KMS-11 (cell line): ENCODE results near the gene MTMR12.

ENCODE experiments used
- H2AFZ ChIP-seq: fragments of 200-600 bp; sonication (generic); 2 replicates; pipeline ENCODE4 v1.6.1; 2016; ENCODE audit warnings: antibody characterized with exemption, mixed run types, low read depth
- H3K27ac ChIP-seq: fragments of 200-600 bp; sonication (generic); 2 replicates; pipeline ENCODE4 v1.6.1; 2016; ENCODE audit warnings: mild to moderate bottlenecking, mixed run types
- H3K27me3 ChIP-seq: fragments of 200-600 bp; sonication (generic); 2 replicates; pipeline ENCODE4 v1.6.1; 2017; ENCODE audit warnings: mild to moderate bottlenecking, low read depth, mixed run types, moderate library complexity; ENCODE audit not compliant: insufficient read depth
- H3K36me3 ChIP-seq: fragments of 200-600 bp; sonication (generic); 2 replicates; pipeline ENCODE4 v1.6.1; 2017; ENCODE audit warnings: mild to moderate bottlenecking, mixed run types; ENCODE audit not compliant: insufficient read depth
- H3K4me1 ChIP-seq: fragments of 200-600 bp; sonication (generic); 2 replicates; pipeline ENCODE4 v1.6.1; 2016; ENCODE audit warnings: mild to moderate bottlenecking, low read depth, mixed run types; ENCODE audit not compliant: poor library complexity, severe bottlenecking
- H3K4me2 ChIP-seq: fragments of 200-600 bp; sonication (generic); 2 replicates; pipeline ENCODE4 v1.7.0; 2016; ENCODE audit warnings: mild to moderate bottlenecking, mixed run types
- H3K4me3 ChIP-seq: fragments of 200-600 bp; sonication (generic); IDR thresholded peaks from 2 replicates; pipeline ENCODE4 v1.6.1; 2017; ENCODE audit warnings: low read depth, low read length, mixed read lengths; ENCODE audit not compliant: insufficient read depth
- H3K79me2 ChIP-seq: fragments of 200-600 bp; sonication (generic); 2 replicates; pipeline ENCODE4 v1.6.1; 2016; ENCODE audit warnings: low read depth, mixed run types; ENCODE audit not compliant: insufficient read depth
- H3K9ac ChIP-seq: fragments of 200-600 bp; sonication (generic); 2 replicates; pipeline ENCODE4 v1.6.1; 2016; ENCODE audit warnings: mild to moderate bottlenecking, mixed run types
- H4K20me1 ChIP-seq: fragments of 200-600 bp; sonication (generic); 2 replicates; pipeline ENCODE4 v1.6.1; 2016; ENCODE audit warnings: mild to moderate bottlenecking, mixed run types; ENCODE audit not compliant: insufficient read depth
- TF ChIP-seq, protein P1 (sequence below): fragments of 200-600 bp; sonication (generic); conservative IDR thresholded peaks from 2 replicates; pipeline ENCODE4 v1.6.1; 2017; ENCODE audit warnings: low read depth, mild to moderate bottlenecking, antibody characterized with exemption, low read length, moderate library complexity, mixed read lengths

The MTMR12 gene

DNA sequence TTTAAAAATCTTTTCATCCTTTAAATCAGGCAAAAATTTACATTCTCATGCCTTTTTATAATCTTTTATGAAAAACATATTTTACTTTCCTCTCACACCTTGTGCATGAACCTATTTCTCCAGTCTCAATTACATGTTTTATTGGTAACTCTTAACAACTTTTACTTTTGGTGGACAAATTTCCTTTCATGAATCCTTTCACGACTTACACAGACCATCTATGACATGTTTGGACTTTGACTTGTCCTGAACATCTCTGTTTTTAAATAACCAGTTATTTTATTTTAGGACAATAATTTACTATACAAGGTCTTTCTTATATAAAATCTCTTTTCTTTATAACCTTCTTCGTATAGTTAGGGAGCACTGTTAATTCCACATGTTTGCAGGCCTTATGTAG is 26.5 kb upstream of the MTMR12 start:
- no peak overlapping the region for H3K27ac ChIP-seq
- no peak overlapping the region for H3K4me2 ChIP-seq

DNA sequence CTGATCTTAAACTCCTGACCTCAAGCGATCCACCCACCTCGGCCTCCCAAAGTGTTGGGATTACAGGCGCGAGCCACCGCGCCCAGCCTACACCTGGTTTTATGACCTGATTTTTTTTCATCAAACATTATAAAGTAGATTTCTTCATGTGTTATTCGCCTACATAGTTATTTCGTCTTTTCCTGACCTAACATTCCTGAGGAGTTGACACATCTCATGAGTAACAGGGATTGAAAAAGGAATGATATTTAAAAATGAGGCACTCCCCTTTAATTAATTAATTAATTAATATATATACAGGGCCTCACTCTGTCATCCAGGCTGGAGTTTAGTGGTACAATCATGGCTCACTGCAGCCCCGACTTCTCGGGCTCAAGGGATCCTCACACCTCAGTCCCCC is 20.2 kb upstream of the MTMR12 start:
- TF ChIP-seq, protein P1, sequence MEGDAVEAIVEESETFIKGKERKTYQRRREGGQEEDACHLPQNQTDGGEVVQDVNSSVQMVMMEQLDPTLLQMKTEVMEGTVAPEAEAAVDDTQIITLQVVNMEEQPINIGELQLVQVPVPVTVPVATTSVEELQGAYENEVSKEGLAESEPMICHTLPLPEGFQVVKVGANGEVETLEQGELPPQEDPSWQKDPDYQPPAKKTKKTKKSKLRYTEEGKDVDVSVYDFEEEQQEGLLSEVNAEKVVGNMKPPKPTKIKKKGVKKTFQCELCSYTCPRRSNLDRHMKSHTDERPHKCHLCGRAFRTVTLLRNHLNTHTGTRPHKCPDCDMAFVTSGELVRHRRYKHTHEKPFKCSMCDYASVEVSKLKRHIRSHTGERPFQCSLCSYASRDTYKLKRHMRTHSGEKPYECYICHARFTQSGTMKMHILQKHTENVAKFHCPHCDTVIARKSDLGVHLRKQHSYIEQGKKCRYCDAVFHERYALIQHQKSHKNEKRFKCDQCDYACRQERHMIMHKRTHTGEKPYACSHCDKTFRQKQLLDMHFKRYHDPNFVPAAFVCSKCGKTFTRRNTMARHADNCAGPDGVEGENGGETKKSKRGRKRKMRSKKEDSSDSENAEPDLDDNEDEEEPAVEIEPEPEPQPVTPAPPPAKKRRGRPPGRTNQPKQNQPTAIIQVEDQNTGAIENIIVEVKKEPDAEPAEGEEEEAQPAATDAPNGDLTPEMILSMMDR = no peak
- no peaks in the 10 kb centered on the region for H3K36me3 ChIP-seq
- no peak overlapping the region for H3K4me3 ChIP-seq
- H3K27me3 ChIP-seq = no peaks in the 10 kb centered on the region
- no peaks in the 10 kb centered on the region for H4K20me1 ChIP-seq
- H3K27ac ChIP-seq = no peak overlapping the region
- H3K9ac ChIP-seq = no peak overlapping the region
- no peak overlapping the region for H3K4me2 ChIP-seq
- H3K79me2 ChIP-seq = no peaks in the 10 kb centered on the region
- H3K4me1 ChIP-seq = no peaks in the 10 kb centered on the region
- H2AFZ ChIP-seq = no peak overlapping the region

More for the DNA sequence above, 26.5 kb upstream of the MTMR12 start:
- Histone ChIP-seq H4K20me1 (no peaks in the 10 kb centered on the region), H3K27me3 (no peaks in the 10 kb centered on the region), H3K4me3 (no peak overlapping the region), H3K36me3 (no peaks in the 10 kb centered on the region), H3K79me2 (no peaks in the 10 kb centered on the region), H3K4me1 (no peaks in the 10 kb centered on the region), H2AFZ (no peak overlapping the region), H3K9ac (no peak overlapping the region)
- TF ChIP-seq, protein P1 = no peak

DNA sequence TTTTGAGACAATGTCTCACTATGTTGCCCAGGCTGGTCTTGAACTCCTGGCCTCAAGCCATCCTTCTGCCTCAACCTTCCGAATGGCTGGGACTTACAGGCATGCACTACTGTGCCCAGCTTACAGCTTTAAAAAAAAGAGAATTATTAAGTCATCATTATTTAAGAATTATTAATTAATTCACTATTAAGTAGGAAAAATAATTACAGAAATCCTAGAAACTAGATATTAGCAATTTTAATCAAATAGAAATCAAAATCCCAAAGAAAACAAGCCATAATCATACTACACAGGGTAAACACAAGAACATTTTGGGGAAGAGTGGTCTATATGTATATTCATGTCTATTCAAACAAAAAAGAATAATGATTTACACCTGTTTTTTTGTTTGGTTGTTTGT is 19.6 kb upstream of the MTMR12 start:
- Histone ChIP-seq H2AFZ (no peak overlapping the region), H3K4me2 (no peak overlapping the region), H3K4me1 (peaks cover 1% of the 10 kb centered on the region), H3K36me3 (no peaks in the 10 kb centered on the region), H3K79me2 (no peaks in the 10 kb centered on the region), H3K4me3 (no peak overlapping the region), H4K20me1 (no peaks in the 10 kb centered on the region), H3K9ac (no peak overlapping the region), H3K27me3 (no peaks in the 10 kb centered on the region), H3K27ac (no peak overlapping the region)
- TF ChIP-seq, protein P1 = no peak

DNA sequence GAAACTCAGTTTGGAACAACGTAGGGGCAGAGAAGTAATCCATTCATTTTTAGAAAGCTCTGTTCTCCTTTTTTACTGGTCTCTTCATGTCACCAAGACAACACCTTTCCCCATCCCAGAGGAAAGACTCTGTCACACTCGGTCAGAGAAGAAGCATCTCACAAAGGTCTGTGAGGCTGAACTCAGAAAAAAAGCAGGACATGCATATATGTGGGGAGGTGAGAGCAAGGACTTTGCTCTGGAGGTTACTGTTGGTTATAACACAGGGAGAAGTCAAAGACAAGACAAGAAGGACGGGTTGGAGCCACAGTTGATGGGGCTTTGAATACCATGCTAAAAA is 19.2 kb upstream of the MTMR12 start:
- H2AFZ ChIP-seq = no peak overlapping the region
- H3K4me2 ChIP-seq = no peak overlapping the region
- H3K4me1 ChIP-seq = peaks cover 6% of the 10 kb centered on the region
- H4K20me1 ChIP-seq = no peaks in the 10 kb centered on the region
- H3K9ac ChIP-seq = no peak overlapping the region
- H3K36me3 ChIP-seq = no peaks in the 10 kb centered on the region
- TF ChIP-seq, protein P1 = no peak
- H3K27ac ChIP-seq = no peak overlapping the region
- no peak overlapping the region for H3K4me3 ChIP-seq
- no peaks in the 10 kb centered on the region for H3K79me2 ChIP-seq
- no peaks in the 10 kb centered on the region for H3K27me3 ChIP-seq
